Left colon (tissue), 2 donors: ENCODE data around the gene CRB1. TPM values are rescaled to one million over a fixed set of nuclear protein-coding genes. Genes with fewer than 3 reads are reported as not detected.
"Not testable (repeated sequence)": the region's sequence is repeated elsewhere in the genome, so short reads cannot be mapped to it uniquely, and the experiment has no call there.

ENCODE experiments used
- ATAC-seq: fragments of 200-7000 bp; cut with Tn5 transposase; one replicate; pipeline ENCODE4 v1.9.1; 2020; ENCODE audit warnings: mild to moderate bottlenecking, moderate library complexity
- DNase-seq, 2 donors: peaks; one replicate each; pipeline ENCODE4 v3.0.0-alpha.2; 2020
- intact Hi-C, 2 donors: fragments of 100-400 bp; cut with DNase I in 1 of 2; cut with micrococcal nuclease in 1 of 2; formaldehyde crosslinking; loops; one replicate each; pipeline versions ENCODE4 v1.11.2 to v1.14.0; 2022; cut with DNase I, micrococcal nuclease
- total RNA-seq, 2 donors: library from RNA; stranded (reverse); fragmentation: NEBNext Ultra II Directional; extraction: Animal tissue kit (Norgen Biotek cat#: 25700); gene quantifications; one replicate each; pipeline ENCODE4 v1.2.1, GENCODE V29; 2021
- donor health status: DM: no; HTN: no; CAD: no.
- donor health status: DM: yes; HTN: yes; CAD: no.

The CRB1 gene
- total RNA-seq, 2 donors from 2014 or later: 0.11 TPM; not detected in 1

DNA sequence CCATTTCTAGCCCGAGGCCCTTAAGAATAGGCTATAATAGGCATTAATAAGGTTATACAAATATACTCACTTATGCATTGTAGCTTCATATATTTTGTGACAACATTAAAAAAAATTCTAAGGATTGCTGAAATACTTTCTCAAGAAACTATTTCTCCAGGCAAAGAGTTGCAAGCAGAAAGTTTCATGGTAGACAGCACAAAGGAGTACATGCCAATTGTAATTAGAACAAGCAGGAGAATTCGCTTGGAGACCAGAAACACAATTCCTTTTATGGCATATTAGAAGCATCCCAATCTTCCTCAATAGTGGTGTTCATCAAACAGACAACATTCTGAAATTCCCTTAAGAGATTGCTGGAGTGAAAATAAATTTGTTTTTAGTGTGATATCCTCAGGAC lies 122.8 kb downstream of the CRB1 start:
- ATAC-seq (no peak), DNase-seq (no peak)
- intact Hi-C loops: no loop called here

DNA sequence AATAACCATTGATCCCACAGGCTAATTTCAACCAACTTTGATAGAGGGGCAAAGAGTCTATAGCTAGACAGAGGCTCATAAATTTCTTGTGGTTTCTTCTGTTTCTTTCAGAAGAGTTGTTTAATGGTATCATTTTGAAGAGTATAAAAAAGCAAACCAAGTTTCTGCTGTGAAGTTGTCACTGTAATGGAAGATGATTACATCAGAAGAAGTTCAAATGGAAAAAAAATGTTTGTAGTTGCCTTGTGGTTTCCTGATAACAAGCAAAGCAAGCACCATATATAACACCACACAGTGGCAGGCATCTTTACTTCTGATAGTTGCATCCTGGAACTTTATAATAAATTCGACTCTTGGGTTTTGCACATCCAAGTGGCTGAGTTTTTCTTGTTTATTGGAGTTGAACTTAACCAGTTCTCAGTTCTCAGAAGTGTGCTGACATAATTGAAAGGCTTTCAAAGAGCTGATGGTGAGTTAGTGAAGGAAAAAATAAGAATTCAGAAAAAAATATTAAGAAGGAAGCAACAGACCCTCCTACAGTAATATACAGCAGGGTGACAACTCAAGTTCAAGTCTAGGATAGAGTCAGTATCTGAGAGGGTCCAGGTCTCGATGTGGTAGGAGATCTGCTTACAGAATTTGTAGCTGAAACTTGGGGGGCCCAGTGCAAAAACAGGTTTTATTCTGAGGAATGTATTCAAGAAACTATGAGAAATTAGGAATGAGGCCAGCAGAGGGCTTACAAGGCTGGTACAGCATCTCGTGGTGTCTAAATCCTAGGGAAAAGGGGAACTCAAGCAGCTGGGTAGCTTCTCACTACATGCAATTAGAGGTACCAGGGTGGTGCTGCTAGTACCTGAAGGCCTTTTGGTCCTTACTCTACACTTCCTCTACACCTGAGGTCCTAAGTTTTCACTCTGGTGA lies 123.5 kb downstream of the CRB1 start:
- DNase-seq (no peak), ATAC-seq (no peak)
- intact Hi-C loops: no loop called here

DNA sequence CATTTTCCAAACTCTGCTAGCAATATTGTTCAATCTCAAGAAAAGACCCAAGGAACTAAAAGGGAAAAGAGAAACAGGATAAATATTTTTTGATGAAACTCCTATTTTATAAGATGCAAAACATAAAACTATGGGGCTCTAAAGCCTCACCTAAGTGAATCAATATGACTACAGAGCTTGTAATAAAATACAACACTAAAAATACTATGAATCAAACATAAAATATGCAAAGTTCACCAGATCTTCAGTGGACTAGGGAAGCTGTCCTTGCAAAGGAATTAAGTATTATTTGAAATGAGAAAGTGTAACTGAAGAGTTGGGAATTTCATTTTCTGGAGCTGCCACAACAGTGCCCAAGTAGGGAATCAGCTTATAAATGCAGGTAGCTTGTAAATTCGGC lies 124.5 kb downstream of the CRB1 start:
- intact Hi-C loops: no loop called here
- no peak for DNase-seq
- ATAC-seq: no peak

DNA sequence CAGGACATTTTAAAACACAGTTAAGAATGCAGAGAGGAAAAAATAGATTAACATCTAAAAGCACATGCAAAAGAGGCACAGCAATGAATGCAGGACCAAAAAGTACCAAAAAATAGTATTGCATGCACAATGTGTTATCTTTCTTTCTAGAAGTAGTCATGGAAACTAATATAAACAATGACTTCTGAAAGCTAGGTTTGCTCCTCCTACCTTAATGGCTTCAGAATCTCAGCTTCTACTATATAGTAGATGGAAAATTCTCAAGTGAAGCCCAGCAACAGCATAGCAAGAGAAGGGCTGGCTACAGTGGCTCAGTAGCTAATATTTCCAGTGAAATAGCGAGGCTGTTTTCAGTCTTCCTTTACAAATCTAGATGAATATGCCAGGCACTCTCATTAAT lies 125.1 kb downstream of the CRB1 start:
- no peak for DNase-seq
- intact Hi-C loops: no loop called here
- ATAC-seq: no peak

DNA sequence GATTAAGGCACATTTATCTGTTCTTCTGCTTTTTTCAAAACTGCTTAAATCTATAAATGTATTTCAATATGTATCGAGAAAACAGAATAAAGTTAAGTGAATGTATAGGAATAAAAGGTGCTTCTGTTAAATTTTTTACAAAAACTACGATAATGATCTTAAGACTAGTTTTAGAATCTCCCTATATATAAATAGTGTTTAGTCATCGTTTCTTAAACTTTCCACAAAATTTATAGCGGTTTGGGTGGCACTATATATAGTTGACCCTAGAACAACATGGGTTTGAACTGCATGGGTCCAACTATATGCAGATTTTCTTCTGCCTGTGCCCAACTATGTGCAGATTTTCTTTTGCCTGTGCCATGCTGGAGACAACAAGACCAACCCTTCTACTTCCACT lies 125.7 kb downstream of the CRB1 start:
- DNase-seq (no peak), ATAC-seq (no peak)
- intact Hi-C loops: no loop called here

DNA sequence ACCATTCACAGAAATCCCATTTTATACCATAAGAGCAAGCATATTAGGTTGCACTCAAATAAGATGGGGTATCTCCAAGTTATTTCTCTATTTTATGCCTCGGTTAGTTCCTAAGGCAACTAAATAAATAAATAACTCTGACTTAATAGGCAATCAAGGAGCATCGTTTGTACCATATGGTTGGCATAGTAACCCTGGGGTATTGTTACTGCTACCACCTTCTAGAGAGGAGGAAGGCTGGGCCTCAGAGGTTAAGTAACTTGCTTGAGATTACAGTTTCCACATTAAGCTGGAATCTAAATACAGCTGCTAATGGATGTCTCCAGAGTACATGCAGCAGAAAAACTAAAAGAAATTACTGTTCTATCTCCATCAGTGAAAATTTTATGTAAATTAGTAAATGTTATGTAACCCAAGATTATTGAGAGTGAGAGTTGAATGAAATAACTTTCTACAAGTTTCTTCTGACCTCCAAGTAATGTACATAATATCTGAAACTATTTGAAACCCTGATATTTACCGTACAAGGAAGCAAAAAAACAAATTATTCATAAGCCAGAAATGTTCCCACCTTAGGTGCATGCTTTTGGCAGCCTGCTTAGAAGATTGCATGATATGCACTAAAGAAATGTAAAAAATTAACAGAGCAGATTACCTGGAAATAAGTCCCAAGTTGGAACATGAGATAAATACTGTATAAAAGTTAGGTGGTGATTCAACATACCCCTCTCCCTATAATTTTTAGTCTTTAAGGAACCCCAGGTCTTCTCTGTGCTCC lies 127.0 kb downstream of the CRB1 start:
- ATAC-seq (no peak), DNase-seq (no peak)
- intact Hi-C loops: no loop called here

DNA sequence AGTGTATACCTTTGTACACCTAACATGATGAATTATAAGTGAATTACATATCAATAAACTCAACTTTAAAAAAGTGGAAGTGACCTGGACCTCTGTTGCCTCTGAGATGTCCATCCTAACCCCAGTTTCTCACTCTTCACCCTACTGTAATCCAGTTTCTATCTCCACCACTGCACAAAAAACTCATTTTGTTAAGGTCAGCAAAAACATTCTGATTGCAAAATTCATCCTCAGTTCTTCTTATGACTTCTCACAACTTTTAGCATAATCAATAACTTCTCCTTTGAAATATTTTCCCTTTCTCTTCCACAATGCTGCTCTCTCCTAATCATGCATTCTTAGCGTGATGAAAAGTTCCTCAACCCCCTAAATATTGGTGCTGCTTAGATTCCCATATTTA lies 129.8 kb downstream of the CRB1 start:
- no peak for DNase-seq
- no peak for ATAC-seq
- intact Hi-C loops: no loop called here

DNA sequence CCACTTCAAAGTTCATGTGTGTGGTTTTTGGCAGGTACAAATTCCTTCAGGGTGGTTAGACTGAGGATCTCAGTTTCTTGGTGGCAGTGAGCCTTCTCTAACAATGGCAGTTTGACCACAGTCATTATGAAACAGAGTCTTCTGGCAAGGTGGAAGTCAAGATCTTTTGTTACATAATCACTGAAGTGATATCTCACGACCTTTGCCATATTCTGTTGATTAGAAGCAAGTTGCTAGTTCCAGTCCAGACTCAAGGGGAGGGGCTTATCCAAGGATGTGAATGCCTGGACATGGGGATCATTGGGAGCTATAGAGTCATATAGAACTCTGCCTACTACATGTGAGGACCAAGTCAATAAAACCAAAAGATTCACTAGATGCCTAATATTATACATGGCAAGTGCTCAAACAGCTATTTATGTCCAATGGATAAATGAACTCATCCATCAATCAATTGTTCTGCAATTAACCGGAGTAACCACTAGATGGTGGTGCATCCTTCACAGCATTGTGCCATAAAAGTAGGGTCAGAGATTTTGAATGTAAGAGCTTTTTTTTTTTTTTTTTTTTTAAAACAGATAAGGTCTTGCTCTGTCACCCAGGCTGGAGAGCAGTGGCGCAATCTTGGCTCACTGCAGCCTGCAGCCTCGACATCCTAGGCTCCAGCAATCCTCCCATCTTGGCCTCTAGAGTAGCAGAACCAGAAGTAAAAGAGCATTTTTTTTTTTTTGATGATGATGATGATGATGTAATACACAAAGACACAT lies 131.9 kb downstream of the CRB1 start:
- DNase-seq: no peak
- intact Hi-C loops: no loop called here
- ATAC-seq: peak; percentile 21

DNA sequence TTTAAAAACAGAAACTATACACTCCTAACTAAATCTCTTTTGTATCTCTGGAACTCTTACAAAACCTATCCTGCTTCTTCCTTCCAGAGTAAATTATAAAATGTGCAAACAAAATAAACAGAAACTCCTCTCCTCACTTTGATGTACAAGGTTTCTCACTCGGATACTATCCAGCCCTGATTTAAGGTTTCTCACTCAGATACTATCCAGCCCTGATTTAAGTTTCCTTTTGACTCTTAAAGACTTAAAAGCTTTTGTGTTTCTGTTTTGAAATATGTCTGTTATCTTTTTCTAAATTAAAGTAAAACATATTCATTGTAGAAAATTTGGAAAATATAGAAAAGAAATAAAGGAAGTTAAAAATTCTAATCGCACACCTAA lies 132.5 kb downstream of the CRB1 start:
- intact Hi-C loops: no loop called here

DNA sequence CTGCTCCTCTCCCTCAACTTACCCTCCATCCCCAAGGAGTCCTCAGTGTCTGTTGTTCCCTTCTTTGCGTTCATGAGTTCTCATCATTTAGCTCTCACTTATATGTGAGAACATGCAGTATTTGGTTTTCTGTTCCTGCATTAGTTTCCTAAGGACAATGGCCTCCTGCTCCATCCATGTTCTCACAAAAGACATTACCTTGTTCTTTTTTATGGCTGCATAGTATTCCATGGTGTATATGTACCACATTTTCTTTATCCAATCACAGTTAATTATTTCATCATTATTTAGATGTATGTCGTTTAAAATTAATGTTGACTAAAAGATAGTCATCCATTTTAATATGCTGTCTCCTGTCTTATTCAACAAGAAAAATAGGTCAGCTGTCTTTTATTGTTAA lies 134.1 kb downstream of the CRB1 start:
- intact Hi-C loops: no loop called here
- DNase-seq (no peak), ATAC-seq (no peak)

More for the DNA sequence above, 132.5 kb downstream of the CRB1 start:
- DNase-seq: no peak
- no peak for ATAC-seq

DNA sequence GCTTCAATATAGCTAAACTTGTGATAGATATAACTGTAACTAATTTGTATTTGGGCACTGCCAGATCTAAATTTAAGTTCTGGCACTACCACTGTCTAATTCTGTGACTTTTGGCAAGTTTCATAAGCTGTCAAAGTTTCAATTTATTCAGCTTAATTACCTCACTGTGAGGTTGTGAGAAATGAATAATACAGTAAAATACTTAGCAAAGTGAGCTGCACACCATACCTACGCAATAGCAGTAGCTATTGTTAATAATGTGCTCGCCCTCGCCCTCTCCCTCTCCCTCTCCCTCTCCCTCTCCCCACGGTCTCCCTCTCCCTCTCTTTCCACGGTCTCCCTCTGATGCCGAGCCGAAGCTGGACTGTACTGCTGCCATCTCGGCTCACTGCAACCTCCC lies 136.7 kb downstream of the CRB1 start:
- DNase-seq, intact Hi-C loops, ATAC-seq: not testable (repeated sequence)

DNA sequence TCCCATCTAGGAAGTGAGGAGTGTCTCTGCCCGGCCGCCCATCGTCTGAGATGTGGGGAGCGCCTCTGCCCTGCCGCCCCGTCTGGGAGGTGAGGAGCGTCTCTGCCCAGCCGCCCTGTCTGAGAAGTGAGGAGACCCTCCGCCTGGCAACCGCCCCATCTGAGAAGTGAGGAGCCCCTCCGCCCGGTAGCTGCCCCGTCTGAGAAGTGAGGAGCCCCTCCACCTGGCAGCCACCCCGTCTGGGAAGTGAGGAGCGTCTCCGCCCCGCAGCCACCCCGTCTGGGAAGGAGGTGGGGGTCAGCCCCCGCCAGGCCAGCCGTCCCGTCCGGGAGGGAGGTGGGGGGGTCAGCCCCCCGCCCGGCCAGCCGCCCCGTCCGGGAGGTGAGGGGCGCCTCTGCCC lies 137.6 kb downstream of the CRB1 start:
- intact Hi-C loops, ATAC-seq, DNase-seq: not testable (repeated sequence)

DNA sequence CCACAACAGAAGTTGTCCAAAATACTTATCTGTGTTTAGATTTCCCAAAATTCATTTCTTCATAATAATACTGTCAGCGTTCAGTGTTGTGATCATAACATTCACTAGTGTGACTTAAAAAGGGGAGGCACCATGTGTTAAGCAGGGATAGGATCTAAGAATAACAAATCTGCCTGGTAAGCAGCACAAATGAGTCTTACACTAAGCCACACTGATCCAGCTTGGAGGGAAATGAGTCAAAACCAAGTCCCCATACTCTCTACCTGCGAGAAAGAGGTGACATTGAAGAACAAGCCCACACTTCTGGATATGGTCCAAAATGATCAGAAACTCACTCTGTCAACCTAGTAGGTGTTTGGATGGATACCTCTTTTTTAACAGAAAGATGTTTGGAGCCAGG lies 145.5 kb downstream of the CRB1 start:
- DNase-seq (no peak), ATAC-seq (no peak)
- intact Hi-C loops: no loop called here

DNA sequence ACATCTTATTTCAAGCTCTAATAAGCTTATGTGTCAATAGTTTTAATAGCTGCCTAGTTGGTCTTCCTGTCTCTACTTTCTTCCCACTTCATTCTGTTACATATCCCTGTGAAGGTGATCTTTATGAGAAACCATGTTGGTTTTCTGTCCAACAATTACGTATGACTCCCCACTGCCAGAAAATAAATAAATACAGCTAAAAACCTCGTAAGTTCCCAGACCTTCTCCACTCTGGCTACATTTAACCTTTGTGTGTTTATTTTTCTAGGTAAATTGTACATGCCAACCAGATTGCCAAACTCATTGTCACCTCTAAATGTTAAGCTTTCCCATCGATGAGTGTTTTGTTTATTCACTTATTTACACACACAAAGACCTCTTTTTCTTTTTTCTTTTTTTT lies 147.2 kb downstream of the CRB1 start:
- intact Hi-C loops: no loop called here
- DNase-seq (no peak), ATAC-seq (no peak)

DNA sequence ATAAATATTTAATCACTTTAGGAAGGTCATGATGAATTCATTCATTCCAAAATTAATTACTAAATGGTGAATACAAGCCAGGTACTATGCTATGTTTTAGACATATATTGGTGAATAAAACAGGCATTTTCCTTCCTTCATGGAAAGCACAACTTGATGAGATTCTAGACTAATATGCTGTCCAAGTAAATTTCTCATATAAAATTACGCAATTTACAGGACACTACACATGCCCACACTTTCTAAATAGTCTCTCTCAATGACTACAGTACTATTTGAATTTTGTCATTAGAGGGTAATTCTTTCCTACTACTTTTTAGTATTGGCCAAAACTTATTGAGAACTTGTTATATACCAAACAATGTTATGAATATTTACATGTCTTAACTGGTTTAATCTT lies 150.6 kb downstream of the CRB1 start:
- no peak for DNase-seq
- no peak for ATAC-seq
- intact Hi-C loops: no loop called here

DNA sequence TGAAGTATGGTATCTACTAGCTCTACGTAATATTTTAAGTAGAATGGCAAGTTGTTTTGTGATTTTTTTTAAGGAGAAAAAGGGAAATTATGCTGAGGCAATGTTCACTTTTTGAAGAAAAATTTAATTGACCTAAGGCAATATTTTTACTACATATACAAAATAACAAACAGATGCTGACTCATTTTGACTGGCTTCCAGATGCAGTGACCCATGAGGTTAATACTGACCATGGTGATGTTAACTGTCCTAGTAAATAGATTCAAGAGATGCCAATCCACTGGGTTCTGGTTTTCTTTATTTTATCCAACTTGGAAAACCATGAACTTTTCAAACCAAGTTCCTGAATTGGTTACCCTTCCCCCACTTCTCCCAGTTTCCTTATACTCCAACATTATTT lies 154.9 kb downstream of the CRB1 start:
- no peak for ATAC-seq
- intact Hi-C loops: no loop called here
- no peak for DNase-seq

DNA sequence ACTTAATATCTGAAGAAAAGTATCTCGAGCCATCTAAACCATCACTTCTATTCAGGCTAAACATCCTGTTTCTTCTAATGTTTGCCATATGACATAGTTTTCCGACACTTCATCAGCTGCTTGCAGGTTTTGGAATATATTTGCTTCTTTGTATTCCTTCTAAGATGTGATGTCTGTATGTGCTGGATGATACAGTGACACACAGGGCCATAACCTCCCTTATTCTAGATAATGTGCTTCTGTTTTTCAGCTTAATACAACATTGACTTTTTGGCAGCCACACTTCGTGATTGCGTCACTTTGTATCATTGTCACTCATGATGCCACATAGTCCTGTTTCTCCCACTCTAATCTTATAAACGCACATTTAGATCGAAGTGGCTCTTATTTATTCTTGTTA lies 156.3 kb downstream of the CRB1 start:
- DNase-seq: no peak
- no peak for ATAC-seq
- intact Hi-C loops: no loop called here

DNA sequence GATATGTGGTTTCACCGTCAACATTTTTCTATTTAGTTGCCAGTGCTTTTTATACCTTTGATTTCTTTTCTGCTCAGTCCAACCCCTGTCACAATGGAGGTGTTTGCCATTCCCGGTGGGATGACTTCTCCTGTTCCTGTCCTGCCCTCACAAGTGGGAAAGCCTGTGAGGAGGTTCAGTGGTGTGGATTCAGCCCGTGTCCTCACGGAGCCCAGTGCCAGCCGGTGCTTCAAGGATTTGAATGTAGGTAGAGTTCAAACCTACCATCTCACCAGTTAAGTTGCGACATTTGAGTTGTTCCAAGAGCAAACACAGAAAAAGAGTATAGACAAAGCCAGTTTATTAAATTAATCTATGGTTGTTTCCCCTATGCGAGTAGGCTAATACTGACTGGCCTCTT lies 161.3 kb downstream of the CRB1 start:
- DNase-seq (no peak), ATAC-seq (no peak)
- intact Hi-C loops: no loop called here

DNA sequence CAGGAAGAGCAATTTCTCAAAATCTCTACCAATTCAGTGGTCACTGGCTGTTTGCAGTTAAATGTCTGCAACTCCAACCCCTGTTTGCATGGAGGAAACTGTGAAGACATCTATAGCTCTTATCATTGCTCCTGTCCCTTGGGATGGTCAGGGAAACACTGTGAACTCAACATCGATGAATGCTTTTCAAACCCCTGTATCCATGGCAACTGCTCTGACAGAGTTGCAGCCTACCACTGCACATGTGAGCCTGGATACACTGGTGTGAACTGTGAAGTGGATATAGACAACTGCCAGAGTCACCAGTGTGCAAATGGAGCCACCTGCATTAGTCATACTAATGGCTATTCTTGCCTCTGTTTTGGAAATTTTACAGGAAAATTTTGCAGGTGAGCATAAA lies 167.2 kb downstream of the CRB1 start:
- ATAC-seq: no peak
- intact Hi-C loops: no loop called here
- DNase-seq: no peak

DNA sequence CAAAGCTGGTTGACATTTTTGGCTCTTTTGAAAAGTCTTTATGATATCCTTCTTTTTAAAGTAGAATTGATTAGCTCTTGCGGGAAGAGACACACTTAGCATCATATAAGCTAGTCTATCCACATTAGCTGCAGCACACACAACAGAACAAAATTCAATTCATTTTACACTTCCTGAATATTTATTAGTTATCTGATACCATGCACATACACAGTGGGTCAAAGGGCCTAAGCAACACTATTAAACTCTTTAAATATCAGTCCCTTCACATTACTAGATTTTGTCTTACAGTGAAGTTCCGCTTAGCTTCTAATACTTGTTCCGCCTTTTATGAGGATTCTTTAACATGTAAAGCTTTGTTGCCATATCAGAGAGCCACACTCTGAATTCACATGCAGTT lies 169.5 kb downstream of the CRB1 start:
- DNase-seq: no peak
- no peak for ATAC-seq
- intact Hi-C loops: no loop called here
